ENCODE measurements around the gene NEK4. TPM values are rescaled to one million over a fixed set of nuclear protein-coding genes. Genes with fewer than 3 reads are reported as not detected.

Gene NEK4
- total and polyA plus RNA-seq, 2 of the 13 experiments (the other 11 are each of a cell fraction or from before 2014, with no cell fraction given) = 16.5 to 38.0 TPM

DNA sequence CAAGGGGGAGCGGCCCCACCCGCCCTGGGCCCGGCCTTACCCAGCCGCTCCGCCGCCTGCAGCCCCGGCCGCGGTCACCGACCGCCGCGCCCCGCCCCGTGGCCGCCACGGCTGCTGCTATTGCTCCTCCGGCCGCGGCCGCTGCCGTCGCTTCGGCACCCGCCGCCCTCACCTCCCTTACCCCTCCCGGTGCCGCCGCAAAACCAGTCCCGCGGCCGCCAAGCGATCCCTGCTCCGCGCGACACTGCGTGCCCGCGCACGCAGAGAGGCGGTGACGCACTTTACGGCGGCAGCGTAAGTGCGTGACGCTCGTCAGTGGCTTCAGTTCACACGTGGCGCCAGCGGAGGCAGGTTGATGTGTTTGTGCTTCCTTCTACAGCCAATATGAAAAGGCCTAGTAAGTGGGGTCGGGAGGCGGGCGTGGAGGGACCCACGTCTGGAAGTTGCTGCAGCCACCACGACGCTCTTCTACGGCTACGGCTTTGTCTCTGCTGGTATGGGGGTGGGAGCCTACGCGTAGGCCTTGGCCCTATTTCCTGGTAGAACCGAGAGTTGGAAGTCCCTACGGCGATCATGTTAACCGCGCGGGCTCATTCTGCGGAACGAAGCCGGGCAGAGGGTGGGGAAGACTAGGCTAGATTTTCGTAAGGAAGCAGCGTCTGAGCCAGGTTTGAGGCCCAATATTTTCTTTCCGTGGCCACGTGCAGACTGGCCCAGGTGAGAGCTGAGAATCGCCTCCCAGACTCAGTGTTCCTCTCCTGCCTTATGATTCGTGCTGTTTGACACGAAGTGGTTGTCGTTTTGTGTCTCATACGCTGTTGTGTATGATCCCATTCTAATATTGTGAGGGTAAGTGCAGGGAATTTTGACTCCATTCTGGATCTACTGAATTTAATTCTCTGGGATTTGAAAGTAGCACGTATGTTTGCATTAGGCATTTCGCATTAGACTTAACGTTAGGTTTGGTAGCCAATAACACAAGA is 84.7 kb downstream of the NEK4 start, which contains the start of the genes GNL3 and PBRM1 (continued):
- TF ChIP-seq, protein P1, sequence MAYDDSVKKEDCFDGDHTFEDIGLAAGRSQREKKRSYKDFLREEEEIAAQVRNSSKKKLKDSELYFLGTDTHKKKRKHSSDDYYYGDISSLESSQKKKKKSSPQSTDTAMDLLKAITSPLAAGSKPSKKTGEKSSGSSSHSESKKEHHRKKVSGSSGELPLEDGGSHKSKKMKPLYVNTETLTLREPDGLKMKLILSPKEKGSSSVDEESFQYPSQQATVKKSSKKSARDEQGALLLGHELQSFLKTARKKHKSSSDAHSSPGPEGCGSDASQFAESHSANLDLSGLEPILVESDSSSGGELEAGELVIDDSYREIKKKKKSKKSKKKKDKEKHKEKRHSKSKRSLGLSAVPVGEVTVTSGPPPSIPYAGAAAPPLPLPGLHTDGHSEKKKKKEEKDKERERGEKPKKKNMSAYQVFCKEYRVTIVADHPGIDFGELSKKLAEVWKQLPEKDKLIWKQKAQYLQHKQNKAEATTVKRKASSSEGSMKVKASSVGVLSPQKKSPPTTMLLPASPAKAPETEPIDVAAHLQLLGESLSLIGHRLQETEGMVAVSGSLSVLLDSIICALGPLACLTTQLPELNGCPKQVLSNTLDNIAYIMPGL (CRISPR knock-in tag; IDR thresholded peaks at IDR 0.05; ENCODE audit: borderline replicate concordance in 1 of 2, low read depth in 1 of 2) = peak; percentile 83 to 89; a peak in 3 of 4 replicates
- TF ChIP-seq ZNF101 (CRISPR knock-in tag; IDR thresholded peaks at IDR 0.05; ENCODE audit: borderline replicate concordance, low read depth) (no peak), PRPF4 (IDR thresholded peaks at IDR 0.05; ENCODE audit: low read depth, low read length, poor library complexity, severe bottlenecking) (no peak), ZMAT3 (CRISPR knock-in tag; conservative IDR thresholded peaks at IDR 0.05) (peak; percentile 92), NCOA2 (CRISPR knock-in tag; IDR thresholded peaks at IDR 0.05) (peak; percentile 55; the same call in 1 of the 2 replicates), ZIK1 (CRISPR knock-in tag; IDR thresholded peaks at IDR 0.05; ENCODE audit: borderline replicate concordance, low read depth) (peak; percentile 92; the same call in 1 of the 2 replicates), PHB2 (IDR thresholded peaks at IDR 0.05; ENCODE audit: partially characterized antibody) (no peak), ZNF329 (CRISPR knock-in tag; IDR thresholded peaks at IDR 0.05; ENCODE audit: low read depth) (peak; percentile 92), GATAD2A (CRISPR knock-in tag; IDR thresholded peaks at IDR 0.05) (peak; percentile 74), NR2F2 (IDR thresholded peaks at IDR 0.05; ENCODE audit: borderline replicate concordance, low read depth) (peak; percentile 76; the same call in 1 of the 2 replicates), YEATS4 (CRISPR knock-in tag; IDR thresholded peaks at IDR 0.05; ENCODE audit: borderline replicate concordance) (peak; percentile 100), NR2C2 (CRISPR knock-in tag; IDR thresholded peaks at IDR 0.05; ENCODE audit: borderline replicate concordance) (peak; percentile 86), PTBP1 (IDR thresholded peaks at IDR 0.05; ENCODE audit: low read depth, low read length, poor library complexity, severe bottlenecking) (no peak), MEIS1 (CRISPR knock-in tag; IDR thresholded peaks at IDR 0.05; ENCODE audit: borderline replicate concordance) (no peak; the same call in 1 of the 2 replicates), ZNF816 (CRISPR knock-in tag; IDR thresholded peaks at IDR 0.05; ENCODE audit: borderline replicate concordance) (peak; percentile 71; the same call in 1 of the 2 replicates)
- TF ChIP-seq, protein P2, sequence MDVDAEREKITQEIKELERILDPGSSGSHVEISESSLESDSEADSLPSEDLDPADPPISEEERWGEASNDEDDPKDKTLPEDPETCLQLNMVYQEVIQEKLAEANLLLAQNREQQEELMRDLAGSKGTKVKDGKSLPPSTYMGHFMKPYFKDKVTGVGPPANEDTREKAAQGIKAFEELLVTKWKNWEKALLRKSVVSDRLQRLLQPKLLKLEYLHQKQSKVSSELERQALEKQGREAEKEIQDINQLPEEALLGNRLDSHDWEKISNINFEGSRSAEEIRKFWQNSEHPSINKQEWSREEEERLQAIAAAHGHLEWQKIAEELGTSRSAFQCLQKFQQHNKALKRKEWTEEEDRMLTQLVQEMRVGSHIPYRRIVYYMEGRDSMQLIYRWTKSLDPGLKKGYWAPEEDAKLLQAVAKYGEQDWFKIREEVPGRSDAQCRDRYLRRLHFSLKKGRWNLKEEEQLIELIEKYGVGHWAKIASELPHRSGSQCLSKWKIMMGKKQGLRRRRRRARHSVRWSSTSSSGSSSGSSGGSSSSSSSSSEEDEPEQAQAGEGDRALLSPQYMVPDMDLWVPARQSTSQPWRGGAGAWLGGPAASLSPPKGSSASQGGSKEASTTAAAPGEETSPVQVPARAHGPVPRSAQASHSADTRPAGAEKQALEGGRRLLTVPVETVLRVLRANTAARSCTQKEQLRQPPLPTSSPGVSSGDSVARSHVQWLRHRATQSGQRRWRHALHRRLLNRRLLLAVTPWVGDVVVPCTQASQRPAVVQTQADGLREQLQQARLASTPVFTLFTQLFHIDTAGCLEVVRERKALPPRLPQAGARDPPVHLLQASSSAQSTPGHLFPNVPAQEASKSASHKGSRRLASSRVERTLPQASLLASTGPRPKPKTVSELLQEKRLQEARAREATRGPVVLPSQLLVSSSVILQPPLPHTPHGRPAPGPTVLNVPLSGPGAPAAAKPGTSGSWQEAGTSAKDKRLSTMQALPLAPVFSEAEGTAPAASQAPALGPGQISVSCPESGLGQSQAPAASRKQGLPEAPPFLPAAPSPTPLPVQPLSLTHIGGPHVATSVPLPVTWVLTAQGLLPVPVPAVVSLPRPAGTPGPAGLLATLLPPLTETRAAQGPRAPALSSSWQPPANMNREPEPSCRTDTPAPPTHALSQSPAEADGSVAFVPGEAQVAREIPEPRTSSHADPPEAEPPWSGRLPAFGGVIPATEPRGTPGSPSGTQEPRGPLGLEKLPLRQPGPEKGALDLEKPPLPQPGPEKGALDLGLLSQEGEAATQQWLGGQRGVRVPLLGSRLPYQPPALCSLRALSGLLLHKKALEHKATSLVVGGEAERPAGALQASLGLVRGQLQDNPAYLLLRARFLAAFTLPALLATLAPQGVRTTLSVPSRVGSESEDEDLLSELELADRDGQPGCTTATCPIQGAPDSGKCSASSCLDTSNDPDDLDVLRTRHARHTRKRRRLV (CRISPR knock-in tag; IDR thresholded peaks at IDR 0.05) = 0 out of 2 replicates have a peak, but pooled peaks have one; percentile 87
- TF ChIP-seq, protein P3, sequence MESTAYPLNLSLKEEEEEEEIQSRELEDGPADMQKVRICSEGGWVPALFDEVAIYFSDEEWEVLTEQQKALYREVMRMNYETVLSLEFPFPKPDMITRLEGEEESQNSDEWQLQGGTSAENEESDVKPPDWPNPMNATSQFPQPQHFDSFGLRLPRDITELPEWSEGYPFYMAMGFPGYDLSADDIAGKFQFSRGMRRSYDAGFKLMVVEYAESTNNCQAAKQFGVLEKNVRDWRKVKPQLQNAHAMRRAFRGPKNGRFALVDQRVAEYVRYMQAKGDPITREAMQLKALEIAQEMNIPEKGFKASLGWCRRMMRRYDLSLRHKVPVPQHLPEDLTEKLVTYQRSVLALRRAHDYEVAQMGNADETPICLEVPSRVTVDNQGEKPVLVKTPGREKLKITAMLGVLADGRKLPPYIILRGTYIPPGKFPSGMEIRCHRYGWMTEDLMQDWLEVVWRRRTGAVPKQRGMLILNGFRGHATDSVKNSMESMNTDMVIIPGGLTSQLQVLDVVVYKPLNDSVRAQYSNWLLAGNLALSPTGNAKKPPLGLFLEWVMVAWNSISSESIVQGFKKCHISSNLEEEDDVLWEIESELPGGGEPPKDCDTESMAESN (CRISPR knock-in tag; conservative IDR thresholded peaks at IDR 0.05) = peak; percentile 53; the same call in 1 of the 2 replicates
- TF ChIP-seq, protein P4, sequence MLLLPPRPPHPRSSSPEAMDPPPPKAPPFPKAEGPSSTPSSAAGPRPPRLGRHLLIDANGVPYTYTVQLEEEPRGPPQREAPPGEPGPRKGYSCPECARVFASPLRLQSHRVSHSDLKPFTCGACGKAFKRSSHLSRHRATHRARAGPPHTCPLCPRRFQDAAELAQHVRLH (CRISPR knock-in tag; IDR thresholded peaks at IDR 0.05; ENCODE audit: borderline replicate concordance, low read depth) = peak; percentile 53; the same call in 1 of the 2 replicates

All from HepG2 (cell line).